ENCODE data around the gene NRP1. TPM values are rescaled to one million over a fixed set of nuclear protein-coding genes. Genes with fewer than 3 reads are reported as not detected.

The NRP1 gene
- total and polyA plus RNA-seq, 4 donors = 18.5 to 188 (median 71.7) TPM

GRCh38 chr10:33344676-33345075, 10.2 kb upstream of the NRP1 start:
- Histone ChIP-seq H3K9me3 (ENCODE audit: control insufficient read depth in 4 of 4, insufficient read depth in 3 of 4, low read length in 3 of 4) (peaks cover 0 to 3% (median 0%) of the 10 kb centered on the region in 4 donors), H3K27me3 (ENCODE audit: control insufficient read depth in 3 of 3, insufficient read depth in 3 of 3, low read length in 2 of 3) (no peaks in the 10 kb centered on the region), H3K4me1 (ENCODE audit: control insufficient read depth in 5 of 5, insufficient read depth in 5 of 5, low read length in 5 of 5) (peaks cover 0 to 10% (median 2%) of the 10 kb centered on the region in 5 donors), H3K36me3 (ENCODE audit: control insufficient read depth in 4 of 4, insufficient read depth in 4 of 4, low read length in 4 of 4) (no peaks in the 10 kb centered on the region), H3K9ac (ENCODE audit: insufficient read depth in 1 of 2, low read length in 2 of 2) (no peak overlapping the region), H3K4me3 (no peak overlapping the region), H3K27ac (ENCODE audit: low read depth in 1 of 2, low read length in 1 of 2) (no peak overlapping the region)
- ATAC-seq (ENCODE audit: insufficient read depth, low FRiP score) (no peak), DNase-seq (no peak)
- TF ChIP-seq CTCF (IDR thresholded peaks at IDR 0.05; ENCODE audit: control extremely low read depth, extremely low read depth) = no peak
- WGBS, 2 donors = 91 to 94% methylated on average over 2 of the region's 2 CpGs

GRCh38 chr10:33341637-33342036, 7.2 kb upstream of the NRP1 start:
- 65 to 77% methylated on average over 1 of the region's 1 CpG for WGBS, 2 donors
- no peak for TF ChIP-seq CTCF (IDR thresholded peaks at IDR 0.05; ENCODE audit: control extremely low read depth, extremely low read depth)
- Histone ChIP-seq H3K36me3 (ENCODE audit: control insufficient read depth in 4 of 4, insufficient read depth in 4 of 4, low read length in 4 of 4) (no peaks in the 10 kb centered on the region), H3K9me3 (ENCODE audit: control insufficient read depth in 4 of 4, insufficient read depth in 3 of 4, low read length in 3 of 4) (peaks cover 0 to 3% (median 0%) of the 10 kb centered on the region in 4 donors), H3K9ac (ENCODE audit: insufficient read depth in 1 of 2, low read length in 2 of 2) (peak overlapping the region in 1 of 2 donors; percentile 5), H3K27ac (ENCODE audit: low read depth in 1 of 2, low read length in 1 of 2) (no peak overlapping the region), H3K4me3 (no peak overlapping the region), H3K4me1 (ENCODE audit: control insufficient read depth in 5 of 5, insufficient read depth in 5 of 5, low read length in 5 of 5) (peaks cover 0 to 18% (median 8%) of the 10 kb centered on the region in 5 donors), H3K27me3 (ENCODE audit: control insufficient read depth in 3 of 3, insufficient read depth in 3 of 3, low read length in 2 of 3) (no peaks in the 10 kb centered on the region)
- ATAC-seq (ENCODE audit: insufficient read depth, low FRiP score) (no peak), DNase-seq (no peak)

- H3K9ac ChIP-seq (ENCODE audit: insufficient read depth in 1 of 2, low read length in 2 of 2) = peak overlapping the region in 1 of 2 donors; percentile 79
- no peak for TF ChIP-seq CTCF (IDR thresholded peaks at IDR 0.05; ENCODE audit: control extremely low read depth, extremely low read depth)
Observed at GRCh38 chr10:33337326-33337957, 3.0 kb upstream of the NRP1 start.

More at GRCh38 chr10:33337326-33337957, 3.0 kb upstream of the NRP1 start:
- DNase-seq = peak; percentile 68 to 90 (median 90)
- H3K9me3 ChIP-seq (ENCODE audit: control insufficient read depth in 4 of 4, insufficient read depth in 3 of 4, low read length in 3 of 4) = no peaks in the 10 kb centered on the region
- H3K4me3 ChIP-seq = no peak overlapping the region
- peaks cover 0 to 19% (median 6%) of the 10 kb centered on the region in 5 donors for H3K4me1 ChIP-seq (ENCODE audit: control insufficient read depth in 5 of 5, insufficient read depth in 5 of 5, low read length in 5 of 5)
- no peaks in the 10 kb centered on the region for H3K36me3 ChIP-seq (ENCODE audit: control insufficient read depth in 4 of 4, insufficient read depth in 4 of 4, low read length in 4 of 4)
- peak overlapping the region; percentile 86 to 94 for H3K27ac ChIP-seq (ENCODE audit: low read depth in 1 of 2, low read length in 1 of 2)
- no peaks in the 10 kb centered on the region for H3K27me3 ChIP-seq (ENCODE audit: control insufficient read depth in 3 of 3, insufficient read depth in 3 of 3, low read length in 2 of 3)
- 48 to 57% methylated on average over 11 of the region's 11 CpGs for WGBS, 2 donors
- no peak for ATAC-seq (ENCODE audit: insufficient read depth, low FRiP score)

All from lung (tissue), 12 donors.